SU-DHL-6 (cell line): ENCODE data around the gene PGF.

ENCODE experiments used
- H2AFZ ChIP-seq: fragments of 200-600 bp; sonication (generic); 2 replicates; pipeline ENCODE4 v1.6.1; 2014; ENCODE audit warnings: low read depth, mild to moderate bottlenecking, moderate library complexity, mixed read lengths, antibody characterized with exemption, low read length; ENCODE audit not compliant: severe bottlenecking
- H3F3A ChIP-seq: fragments of 200-600 bp; shearing (Covaris generic); 2 replicates; pipeline ENCODE4 v1.6.0; 2016; ENCODE audit warnings: antibody characterized with exemption, mild to moderate bottlenecking; ENCODE audit not compliant: insufficient read depth
- H3K27ac ChIP-seq: fragments of 200-600 bp; sonication (generic); 2 replicates; pipeline ENCODE4 v1.5.1; 2016; ENCODE audit warnings: low read depth, mild to moderate bottlenecking, low read length, moderate library complexity, mixed read lengths
- H3K27me3 ChIP-seq: fragments of 200-600 bp; sonication (generic), shearing (Covaris generic); 2 replicates; pipeline ENCODE4 v1.6.0; 2014; ENCODE audit warnings: mild to moderate bottlenecking, low read length
- H3K36me3 ChIP-seq: fragments of 200-600 bp; sonication (generic); 2 replicates; pipeline ENCODE4 v1.6.1; 2014; ENCODE audit warnings: mild to moderate bottlenecking, low read length, mixed read lengths
- H3K4me2 ChIP-seq: fragments of 300-600, 200-600 bp; shearing (Covaris generic), sonication (generic); 2 replicates; pipeline ENCODE4 v1.6.0; 2014; ENCODE audit warnings: low read length, low read depth, mild to moderate bottlenecking; ENCODE audit not compliant: poor library complexity, severe bottlenecking
- H3K4me3 ChIP-seq: fragments of 200-600 bp; sonication (generic); 2 replicates; pipeline ENCODE4 v1.5.1; 2014; ENCODE audit warnings: antibody characterized with exemption, low read length, mild to moderate bottlenecking, mixed read lengths; ENCODE audit not compliant: insufficient read depth, poor library complexity, severe bottlenecking
- H3K79me2 ChIP-seq: fragments of 200-600 bp; sonication (generic); 2 replicates; pipeline ENCODE4 v1.6.1; 2014; ENCODE audit warnings: mild to moderate bottlenecking, low read length, moderate library complexity; ENCODE audit not compliant: insufficient read depth
- H3K9ac ChIP-seq: fragments of 200-600 bp; sonication (generic); 2 replicates; pipeline ENCODE4 v1.7.0; 2014; ENCODE audit warnings: mild to moderate bottlenecking, low read length
- H3K9me2 ChIP-seq: fragments of 200-600 bp; sonication (generic); replicated peaks from 2 replicates; pipeline ENCODE4 v1.6.1; 2014; ENCODE audit warnings: low read length; ENCODE audit not compliant: insufficient read depth
- H3K9me3 ChIP-seq: fragments of 200-600 bp; sonication (generic); 2 replicates; pipeline ENCODE4 v1.6.1; 2014; ENCODE audit warnings: low read length, mixed read lengths; ENCODE audit not compliant: insufficient read depth
- H4K20me1 ChIP-seq: fragments of 200-600 bp; sonication (generic); 2 replicates; pipeline ENCODE4 v1.6.1; 2014; ENCODE audit warnings: low read depth, mild to moderate bottlenecking, antibody characterized with exemption, low read length, moderate library complexity, mixed read lengths
- CTCF ChIP-seq: fragments of 200-600 bp; sonication (generic); IDR thresholded peaks from one replicate; pipeline ENCODE4 v1.5.1; 2017; ENCODE audit warnings: antibody characterized with exemption, mild to moderate bottlenecking, low read length, moderate library complexity; ENCODE audit not compliant: insufficient read depth, poor library complexity, severe bottlenecking
- EZH2phosphoT487 ChIP-seq: fragments of 200-600 bp; sonication (generic), shearing (Covaris generic); conservative IDR thresholded peaks from 2 replicates; pipeline ENCODE4 v1.6.1; 2018; ENCODE audit warnings: mild to moderate bottlenecking, antibody characterized with exemption, low read length, moderate library complexity, mixed read lengths

Gene PGF

GRCh38 chr14:74936731-74937130, 18.7 kb downstream of the PGF start:
- H4K20me1 ChIP-seq = no peaks in the 10 kb centered on the region
- no peaks in the 10 kb centered on the region for H3K9me2 ChIP-seq
- no peak overlapping the region for H3K27ac ChIP-seq
- H3K79me2 ChIP-seq = no peaks in the 10 kb centered on the region
- no peak overlapping the region for H3K4me3 ChIP-seq
- H3K4me2 ChIP-seq = no peak overlapping the region
- H3K9me3 ChIP-seq = no peaks in the 10 kb centered on the region
- no peak overlapping the region for H2AFZ ChIP-seq
- H3K9ac ChIP-seq = no peak overlapping the region
- no peaks in the 10 kb centered on the region for H3K36me3 ChIP-seq
- H3K27me3 ChIP-seq = no peaks in the 10 kb centered on the region
- H3F3A ChIP-seq = no peaks in the 10 kb centered on the region
- TF ChIP-seq EZH2phosphoT487 = no peak
- no peak for TF ChIP-seq CTCF

- Histone ChIP-seq H3F3A (no peaks in the 10 kb centered on the region), H3K36me3 (no peaks in the 10 kb centered on the region), H3K4me2 (no peak overlapping the region), H3K9me2 (no peaks in the 10 kb centered on the region), H3K4me3 (no peak overlapping the region), H3K9ac (no peak overlapping the region), H2AFZ (no peak overlapping the region), H3K27me3 (no peaks in the 10 kb centered on the region), H3K79me2 (no peaks in the 10 kb centered on the region), H3K27ac (no peak overlapping the region), H4K20me1 (no peaks in the 10 kb centered on the region), H3K9me3 (no peaks in the 10 kb centered on the region)
- TF ChIP-seq EZH2phosphoT487 (no peak), CTCF (no peak)
These were observed 19.2 kb downstream of the PGF start for GRCh38 chr14:74936151-74936550.

- Histone ChIP-seq H3K79me2 (no peaks in the 10 kb centered on the region), H3K9me3 (no peaks in the 10 kb centered on the region), H4K20me1 (no peaks in the 10 kb centered on the region), H3K9me2 (no peaks in the 10 kb centered on the region), H3F3A (no peaks in the 10 kb centered on the region), H3K36me3 (no peaks in the 10 kb centered on the region), H3K27me3 (no peaks in the 10 kb centered on the region), H3K4me3 (no peak overlapping the region), H3K9ac (no peak overlapping the region), H3K4me2 (no peak overlapping the region), H2AFZ (no peak overlapping the region), H3K27ac (no peak overlapping the region)
- TF ChIP-seq CTCF (no peak), EZH2phosphoT487 (no peak)
These were observed 20.1 kb downstream of the PGF start for GRCh38 chr14:74935360-74935680.
